GM12874 (cell line): ENCODE measurements around the gene NDFIP2.

Source experiments
- TF ChIP-seq, protein P1 (sequence below): IDR thresholded peaks from 2 replicates; pipeline ENCODE4 v1.5.1; 2011; ENCODE audit warnings: low read depth, mild to moderate bottlenecking, control low read depth, low read length, moderate library complexity; ENCODE audit not compliant: insufficient read depth

Gene NDFIP2

DNA sequence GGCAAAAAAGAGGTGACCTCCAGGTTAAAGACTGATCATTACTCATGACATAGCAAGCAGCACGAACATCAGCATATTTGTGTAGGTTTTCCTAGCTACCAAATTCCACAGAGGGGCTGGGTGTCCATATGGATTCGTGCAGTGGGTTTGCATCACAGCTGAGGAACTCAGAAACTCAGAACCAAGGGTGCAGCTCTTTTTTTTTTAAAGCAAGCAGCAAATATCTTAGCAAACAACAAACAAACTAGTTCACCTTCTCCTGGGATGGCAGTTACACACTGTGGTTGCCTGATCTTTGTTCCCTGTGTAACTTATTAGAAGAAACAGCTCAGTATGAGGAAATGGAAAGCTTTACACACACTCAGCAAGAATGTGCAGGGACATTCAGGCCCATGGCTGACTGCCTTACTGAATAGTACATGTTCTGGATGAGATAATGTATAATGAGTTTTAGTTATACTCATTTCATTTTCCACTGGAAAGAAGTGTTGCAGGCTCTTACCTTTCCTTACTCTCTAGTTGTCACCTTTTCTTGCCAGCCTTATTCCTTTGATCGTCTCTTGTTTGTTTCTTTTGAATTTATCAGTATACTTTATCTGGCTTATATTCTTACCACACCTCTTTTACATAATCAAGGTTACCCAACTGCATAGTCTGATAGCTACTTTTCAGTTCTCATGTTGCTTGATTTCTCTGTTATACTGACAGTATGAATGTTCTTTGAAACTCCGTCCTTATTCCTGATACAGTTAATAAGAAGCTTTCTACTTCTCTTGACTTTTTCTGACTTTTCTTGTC, 4.3 kb downstream of the NDFIP2 start:
- TF ChIP-seq, protein P1, sequence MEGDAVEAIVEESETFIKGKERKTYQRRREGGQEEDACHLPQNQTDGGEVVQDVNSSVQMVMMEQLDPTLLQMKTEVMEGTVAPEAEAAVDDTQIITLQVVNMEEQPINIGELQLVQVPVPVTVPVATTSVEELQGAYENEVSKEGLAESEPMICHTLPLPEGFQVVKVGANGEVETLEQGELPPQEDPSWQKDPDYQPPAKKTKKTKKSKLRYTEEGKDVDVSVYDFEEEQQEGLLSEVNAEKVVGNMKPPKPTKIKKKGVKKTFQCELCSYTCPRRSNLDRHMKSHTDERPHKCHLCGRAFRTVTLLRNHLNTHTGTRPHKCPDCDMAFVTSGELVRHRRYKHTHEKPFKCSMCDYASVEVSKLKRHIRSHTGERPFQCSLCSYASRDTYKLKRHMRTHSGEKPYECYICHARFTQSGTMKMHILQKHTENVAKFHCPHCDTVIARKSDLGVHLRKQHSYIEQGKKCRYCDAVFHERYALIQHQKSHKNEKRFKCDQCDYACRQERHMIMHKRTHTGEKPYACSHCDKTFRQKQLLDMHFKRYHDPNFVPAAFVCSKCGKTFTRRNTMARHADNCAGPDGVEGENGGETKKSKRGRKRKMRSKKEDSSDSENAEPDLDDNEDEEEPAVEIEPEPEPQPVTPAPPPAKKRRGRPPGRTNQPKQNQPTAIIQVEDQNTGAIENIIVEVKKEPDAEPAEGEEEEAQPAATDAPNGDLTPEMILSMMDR, result no peak

DNA sequence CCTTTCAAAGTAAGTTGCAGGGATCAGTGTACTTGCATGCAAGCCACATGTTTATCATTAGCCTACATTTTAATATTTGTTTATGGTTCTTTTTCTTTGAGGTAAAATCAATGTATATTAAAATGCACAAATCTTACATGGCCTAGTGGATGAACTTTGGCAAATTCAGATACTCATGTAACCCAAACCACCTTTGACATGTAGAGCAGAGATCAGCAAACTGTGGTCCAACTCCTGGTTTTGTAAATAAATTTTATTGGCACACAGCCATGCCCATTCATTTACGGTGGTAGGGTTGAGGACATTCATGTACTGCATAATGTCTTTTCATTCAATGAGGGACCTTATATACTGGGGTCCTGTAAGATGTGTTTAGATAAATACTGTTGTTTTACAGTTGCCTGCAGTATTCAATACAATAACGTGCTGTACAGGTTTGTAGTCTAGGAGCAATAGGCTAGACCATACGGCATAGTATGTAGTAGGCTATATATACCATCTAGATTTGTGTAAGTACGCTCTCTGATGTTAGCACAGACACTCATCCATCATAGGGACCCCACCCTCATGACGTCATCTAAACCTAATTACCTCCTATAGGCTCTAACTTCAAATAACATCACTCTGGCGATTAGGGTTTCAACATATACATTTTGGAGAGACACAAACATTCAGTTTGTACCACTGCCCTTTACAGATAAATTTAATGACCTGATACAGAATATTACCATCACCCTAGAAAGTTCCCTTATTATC, 5.7 kb downstream of the NDFIP2 start:
- TF ChIP-seq, protein P1, result no peak

DNA sequence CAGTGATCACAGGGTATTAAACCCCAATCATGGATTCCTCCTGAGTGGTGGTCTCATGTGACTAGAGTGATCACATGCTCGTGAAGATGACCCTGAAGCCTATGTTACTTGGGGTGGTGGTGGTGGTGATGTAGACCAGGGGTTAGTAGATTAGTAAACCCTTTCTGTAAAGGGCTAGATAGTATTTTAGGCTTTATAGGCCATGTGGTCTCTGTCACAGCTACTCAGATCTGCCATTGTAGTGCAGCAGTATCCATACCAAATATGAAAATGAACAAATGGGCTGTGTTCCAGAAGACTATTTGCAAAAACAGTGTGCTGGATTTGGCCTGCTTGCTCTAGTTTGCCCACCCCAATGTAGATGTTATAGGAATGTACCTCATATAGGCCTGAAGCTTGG, 9.4 kb downstream of the NDFIP2 start:
- TF ChIP-seq, protein P1, result no peak

DNA sequence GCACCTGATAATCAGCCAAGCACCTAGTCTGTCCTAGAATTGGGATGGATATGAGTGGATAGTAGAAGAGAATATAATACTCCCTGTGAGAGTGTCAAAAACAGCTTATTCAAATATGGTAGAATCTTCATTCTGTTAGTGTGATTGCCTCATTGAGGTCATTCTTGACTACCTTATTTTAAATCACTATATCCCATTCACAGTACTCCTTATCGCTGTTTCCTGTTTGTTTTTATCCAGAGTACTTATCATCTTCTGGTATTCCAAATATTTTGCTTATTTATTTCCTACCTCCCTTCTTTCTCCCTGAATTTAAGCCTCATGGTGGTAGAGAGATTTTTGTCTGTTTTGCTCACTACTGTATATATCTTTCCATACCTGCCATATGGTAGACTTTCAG, 9.9 kb downstream of the NDFIP2 start:
- TF ChIP-seq, protein P1, result no peak

DNA sequence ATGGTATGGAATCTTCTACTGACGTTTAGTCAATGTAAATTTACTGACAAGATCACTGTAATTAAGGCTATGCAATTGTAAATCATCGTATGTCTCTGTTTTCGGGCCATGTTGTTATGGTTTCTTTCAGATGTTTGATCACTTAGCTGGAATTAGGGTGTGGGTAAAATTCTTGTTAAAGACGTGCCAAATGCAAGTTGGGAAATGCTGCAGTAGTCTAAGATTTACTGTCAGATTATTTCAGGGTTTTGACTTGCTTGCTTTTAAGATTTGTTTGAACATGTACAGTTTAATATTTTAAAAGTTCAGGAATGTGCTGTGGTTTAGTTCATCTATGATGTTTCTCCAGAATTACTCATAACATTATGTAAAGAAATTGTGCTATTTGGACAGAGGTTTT, 10.8 kb downstream of the NDFIP2 start:
- TF ChIP-seq, protein P1, result no peak

DNA sequence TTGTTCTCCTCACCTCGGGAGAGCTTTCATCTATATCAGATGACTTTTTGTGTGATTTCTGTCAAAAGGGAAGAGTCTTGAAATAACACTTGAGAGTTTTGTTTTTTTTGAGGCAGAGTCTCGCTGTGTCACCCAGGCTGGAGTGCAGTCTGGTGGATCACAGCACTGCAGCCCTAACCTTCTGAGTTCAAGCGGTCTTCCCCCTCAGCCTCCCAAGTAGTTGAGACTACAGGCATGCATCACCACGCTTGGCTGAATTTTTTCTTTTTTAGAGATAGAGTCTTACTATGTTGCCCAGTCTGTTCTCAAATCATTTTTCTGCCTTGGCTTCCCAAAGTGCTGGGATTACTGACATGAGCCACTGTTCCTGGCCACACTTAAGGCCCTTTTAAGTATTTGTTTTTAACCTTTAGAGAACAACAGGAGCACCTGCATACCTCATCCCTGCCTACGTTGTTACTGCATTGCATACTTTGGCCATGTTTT, 11.4 kb downstream of the NDFIP2 start:
- TF ChIP-seq, protein P1, result no peak

DNA sequence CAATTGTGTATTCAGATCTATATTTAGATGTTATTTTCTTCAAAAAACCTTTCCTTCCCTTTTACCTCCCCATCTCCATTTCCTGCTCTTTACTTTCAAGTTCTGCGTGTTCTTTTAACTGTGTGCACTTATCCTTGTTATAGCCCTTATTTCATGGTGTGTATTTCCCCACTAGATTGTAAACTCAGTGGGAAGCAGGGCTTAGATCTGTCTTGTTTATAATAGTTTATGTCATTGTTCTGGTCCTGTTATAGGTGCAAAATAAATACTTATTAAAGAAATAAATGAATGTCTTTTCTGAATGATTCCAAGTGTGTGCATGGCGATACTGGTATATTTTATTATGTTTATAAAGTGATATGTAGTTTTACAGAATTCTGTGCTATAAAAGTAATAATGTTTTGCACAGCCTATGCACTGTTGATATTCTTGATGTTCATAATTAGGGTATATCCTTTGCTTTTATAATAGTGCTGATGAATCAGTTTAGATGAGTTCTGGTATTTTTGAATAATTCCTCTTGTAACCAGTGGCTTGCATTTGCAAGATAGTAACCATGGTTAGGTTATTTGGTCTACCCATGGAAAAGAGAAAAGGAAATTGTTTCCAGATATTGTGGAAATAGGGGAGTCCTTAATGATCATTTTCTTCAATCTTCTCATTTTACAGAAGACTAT, 12.1 kb downstream of the NDFIP2 start:
- TF ChIP-seq, protein P1, result no peak
